A549 (cell line): ENCODE measurements around the gene MYMK. TPM values are rescaled to one million over a fixed set of nuclear protein-coding genes. Genes with fewer than 3 reads are reported as not detected.

Experiments
- ATAC-seq, 2 experiments: fragments of 200-7000 bp in 1 of 2; fragments of >200 bp in 1 of 2; cut with Nextera tagmentation in 1 of 2; cut with Tn5 transposase in 1 of 2; 3 replicates each; pipeline versions ENCODE4 v1.8.0 to v1.9.1; 2018 to 2020; ENCODE audit warnings: mild to moderate bottlenecking in 1 of 2, moderate library complexity in 1 of 2
- CTCF ChIA-PET: fragments of 300-600 bp; sonication (Branson Sonifier 250); formaldehyde crosslinking; extraction: SDS; loops from one replicate; lab custom pipeline; 2021; ENCODE audit warnings: antibody characterized with exemption, inconsistent platforms; lab: Yijun Ruan, JAX
- POLR2A ChIA-PET: fragments of 350-600 bp; formaldehyde crosslinking; extraction: SDS; loops from one replicate; lab custom pipeline; 2021; ENCODE audit warnings: antibody characterized with exemption, inconsistent platforms; lab: Yijun Ruan, JAX
- DNase-seq, 2 experiments: peaks; one replicate each; pipeline versions ENCODE4 v3.0.0 to v3.0.0-alpha.2; 2011 to 2016; ENCODE audit warnings: low read depth in 1 of 2, low spot score in 1 of 2
- FAIRE-seq: peaks from 2 replicates; lab custom pipeline; 2011; peaks lifted over from hg19 to GRCh38; lab: Jason Lieb, UNC
- H3K27ac ChIP-seq, 2 experiments: fragments of >200 bp; sonication (Bioruptor Twin); formaldehyde crosslinking; 3 replicates each; pipeline ENCODE4 v1.5.1; 2016 to 2017
- H3K4me1 ChIP-seq: fragments of >200 bp; sonication (Bioruptor Twin); formaldehyde crosslinking; 3 replicates; pipeline ENCODE4 v1.6.1; 2016
- H3K4me2 ChIP-seq: fragments of >200 bp; sonication (Bioruptor Twin); formaldehyde crosslinking; 3 replicates; pipeline ENCODE4 v1.6.1; 2016
- H3K4me3 ChIP-seq: fragments of >200 bp; sonication (Bioruptor Twin); formaldehyde crosslinking; 3 replicates; pipeline ENCODE4 v1.5.1; 2016
- H3K9me3 ChIP-seq: fragments of >200 bp; sonication (Bioruptor Twin); formaldehyde crosslinking; 3 replicates; pipeline ENCODE4 v1.6.1; 2016
- BHLHE40 ChIP-seq: IDR thresholded peaks from 2 replicates; pipeline ENCODE4 v1.6.1; 2012; ENCODE audit warnings: low read depth, low read length, inconsistent platforms
- CBX2 ChIP-seq: fragments of 200-600 bp; sonication (generic); IDR thresholded peaks from 2 replicates; pipeline ENCODE4 v1.6.1; 2016; ENCODE audit warnings: low read depth, mild to moderate bottlenecking, borderline replicate concordance
- CHD4 ChIP-seq: fragments of 200-600 bp; sonication (generic); IDR thresholded peaks from 2 replicates; pipeline ENCODE4 v1.6.1; 2016; ENCODE audit warnings: antibody characterized with exemption, mild to moderate bottlenecking, borderline replicate concordance
- EHF ChIP-seq: fragments of 250-450 bp; sonication (Bioruptor Pico); IDR thresholded peaks from 2 replicates; pipeline ENCODE4 v1.5.0; 2020; ENCODE audit warnings: mild to moderate bottlenecking
- ELK1 ChIP-seq: fragments of 150-350 bp; IDR thresholded peaks from 2 replicates; pipeline ENCODE4 v1.6.1; 2014; ENCODE audit warnings: low read depth, mild to moderate bottlenecking, low read length
- FOSB ChIP-seq: fragments of 250-450 bp; sonication (Bioruptor Pico); IDR thresholded peaks from 2 replicates; pipeline ENCODE4 v1.5.0; 2020; ENCODE audit warnings: mild to moderate bottlenecking, moderate library complexity
- GATA3 ChIP-seq: IDR thresholded peaks from 2 replicates; pipeline ENCODE4 v1.6.1; 2012; ENCODE audit warnings: borderline replicate concordance
- HDAC2 ChIP-seq: fragments of 200-600 bp; sonication (generic); IDR thresholded peaks from 2 replicates; pipeline ENCODE4 v1.6.1; 2016
- HES2 ChIP-seq: fragments of >200 bp; sonication (Bioruptor Twin); formaldehyde crosslinking; IDR thresholded peaks from 2 replicates; pipeline ENCODE4 v1.6.1; 2016
- HOXA7 ChIP-seq: fragments of 250-450 bp; sonication (Bioruptor Pico); IDR thresholded peaks from 2 replicates; pipeline ENCODE4 v1.5.0; 2020; ENCODE audit warnings: mild to moderate bottlenecking, moderate library complexity
- KDM1A ChIP-seq: fragments of 200-600 bp; sonication (generic); IDR thresholded peaks from 2 replicates; pipeline ENCODE4 v1.6.1; 2016; ENCODE audit warnings: low read depth, mild to moderate bottlenecking
- MAFK ChIP-seq: fragments of 450-650 bp; IDR thresholded peaks from 2 replicates; pipeline ENCODE4 v1.6.1; 2014; ENCODE audit not compliant: partially characterized antibody
- MAX ChIP-seq: IDR thresholded peaks from 2 replicates; pipeline ENCODE4 v1.6.1; 2012
- MAZ ChIP-seq: fragments of 150-350 bp; IDR thresholded peaks from 2 replicates; pipeline ENCODE4 v1.6.1; 2014; ENCODE audit warnings: antibody characterized with exemption, low read depth, low read length, borderline replicate concordance
- NR3C1 ChIP-seq: fragments of >200 bp; sonication (Bioruptor Twin); formaldehyde crosslinking; IDR thresholded peaks from 3 replicates; pipeline ENCODE4 v1.6.1; 2017
- PBX3 ChIP-seq: IDR thresholded peaks from 2 replicates; pipeline ENCODE4 v1.6.1; 2012
- POLR2A ChIP-seq: IDR thresholded peaks from 2 replicates; pipeline ENCODE4 v1.6.1; 2012; ENCODE audit warnings: mild to moderate bottlenecking, low read length
- POLR2AphosphoS2 ChIP-seq: conservative IDR thresholded peaks from 2 replicates; pipeline ENCODE4 v1.6.1; 2012; ENCODE audit warnings: low read length, improper control_type of control experiment, inconsistent platforms
- RCOR1 ChIP-seq: fragments of 150-350 bp; IDR thresholded peaks from 2 replicates; pipeline ENCODE4 v1.6.1; 2014; ENCODE audit warnings: antibody characterized with exemption, low read length, low read depth
- REST ChIP-seq: fragments of 200-600 bp; sonication (generic); IDR thresholded peaks from 2 replicates; pipeline ENCODE4 v1.6.1; 2016; ENCODE audit warnings: antibody characterized with exemption, mild to moderate bottlenecking, moderate library complexity
- RFX5 ChIP-seq: fragments of 450-650 bp; IDR thresholded peaks from 2 replicates; pipeline ENCODE4 v1.7.1; 2014; ENCODE audit warnings: antibody characterized with exemption, mild to moderate bottlenecking, moderate library complexity
- SMC3 ChIP-seq: fragments of >200 bp; sonication (Bioruptor Twin); formaldehyde crosslinking; IDR thresholded peaks from 3 replicates; pipeline ENCODE4 v1.6.1; 2018; ENCODE audit warnings: inconsistent platforms
- SREBF2 ChIP-seq: fragments of 450-650 bp; IDR thresholded peaks from 2 replicates; pipeline ENCODE4 v1.6.1; 2014; ENCODE audit warnings: mild to moderate bottlenecking, moderate library complexity
- TFCP2L1 ChIP-seq: fragments of 250-450 bp; sonication (Bioruptor Pico); IDR thresholded peaks from 2 replicates; pipeline ENCODE4 v1.5.0; 2021; ENCODE audit warnings: mild to moderate bottlenecking
- TP53 ChIP-seq: fragments of 250-450 bp; sonication (Bioruptor Pico); IDR thresholded peaks from 2 replicates; pipeline ENCODE4 v1.5.0; 2021; ENCODE audit warnings: mild to moderate bottlenecking, moderate library complexity
- USF2 ChIP-seq: fragments of 450-650 bp; IDR thresholded peaks from 2 replicates; pipeline ENCODE4 v1.6.1; 2014; ENCODE audit warnings: antibody characterized with exemption
- ZC3H11A ChIP-seq: fragments of 450-650 bp; IDR thresholded peaks from 2 replicates; pipeline ENCODE4 v1.6.1; 2014; ENCODE audit warnings: antibody characterized with exemption, mild to moderate bottlenecking
- ZNF302 ChIP-seq: fragments of 250-450 bp; sonication (Bioruptor Pico); IDR thresholded peaks from 2 replicates; pipeline ENCODE4 v1.9.0; 2021; ENCODE audit warnings: inconsistent platforms, mild to moderate bottlenecking, moderate library complexity
- WGBS: methylation state at CpG from one replicate; pipeline ENCODE4 v1.1.6; 2017; ENCODE audit errors: missing lambda C conversion rate; 5-methylcytosine and 5-hydroxymethylcytosine counted together
- polyA plus RNA-seq, 4 experiments: library from polyadenylated mRNA; depleted of rRNA in 3 of 4; stranded (reverse); fragments of >200 nt; fragmentation: RNase III in 1 of 4; extraction: RNeasy Plus Mini Kit Qiagen cat#74134 plus additional on column Dnase treatment in 1 of 4; gene quantifications; 2 replicates in 3 of 4; 3 replicates in 1 of 4; pipeline ENCODE4 v1.2.3, GENCODE V29; 2011 to 2017

The MYMK gene
- polyA plus RNA-seq, 2 of the 4 experiments (the other 2 are of a cell fraction), result not detected

GRCh38 chr9:133540698-133541025 lies 15.9 kb upstream of the MYMK start:
- ChIA-PET POLR2A (interaction anchor here (0.5 kb wide), 1 partner anchor 182 kb away, joined by 3 read pairs; no protein-coding TSS in a partner anchor), CTCF (interaction anchor here (1.0 to 1.5 kb wide), 3 partner anchors 10 to 31 kb away, joined by 3 read pairs; no protein-coding TSS in a partner anchor)
- no peak overlapping the region for H3K27ac ChIP-seq
- no peak for ATAC-seq
- 80% methylated on average over 6 of the region's 18 CpGs for WGBS
- no peak for FAIRE-seq
- no peaks in the 10 kb centered on the region for H3K4me1 ChIP-seq
- TF ChIP-seq TP53 (CRISPR knock-in tag) (no peak), SMC3 (no peak), KDM1A (no peak), RCOR1 (no peak), ZNF302 (no peak), BHLHE40 (no peak), CBX2 (no peak), RFX5 (no peak), CHD4 (no peak), GATA3 (no peak), PBX3 (no peak), MAFK (no peak)
- no peak for DNase-seq
- H3K4me2 ChIP-seq, result no peak overlapping the region
- H3K9me3 ChIP-seq, result no peaks in the 10 kb centered on the region
- H3K4me3 ChIP-seq, result no peak overlapping the region

GRCh38 chr9:133539991-133540697 lies 15.4 kb upstream of the MYMK start:
- Histone ChIP-seq H3K9me3 (no peaks in the 10 kb centered on the region), H3K4me1 (no peaks in the 10 kb centered on the region), H3K27ac (no peak overlapping the region), H3K4me2 (no peak overlapping the region), H3K4me3 (no peak overlapping the region)
- POLR2A ChIA-PET, result no interaction called here
- FAIRE-seq (no peak), DNase-seq (no peak), ATAC-seq (no peak)
- 81% methylated on average over 10 of the region's 22 CpGs for WGBS
- TF ChIP-seq POLR2A, result no peak
- TF ChIP-seq ZNF302, result no peak
- no peak for TF ChIP-seq HDAC2
- TF ChIP-seq REST, result no peak
- no peak for TF ChIP-seq HOXA7
- no peak for TF ChIP-seq FOSB (CRISPR knock-in tag)
- TF ChIP-seq MAZ, result no peak
- TF ChIP-seq CHD4, result no peak
- TF ChIP-seq HES2, result no peak
- no peak for TF ChIP-seq TP53 (CRISPR knock-in tag)
- TF ChIP-seq USF2, result no peak
- TF ChIP-seq SREBF2, result no peak
- no peak for TF ChIP-seq NR3C1
- no peak for TF ChIP-seq EHF
- no peak for TF ChIP-seq ELK1
- no peak for TF ChIP-seq MAX
- TF ChIP-seq TFCP2L1 (CRISPR knock-in tag), result no peak
- TF ChIP-seq ZC3H11A, result no peak
- no peak for TF ChIP-seq POLR2AphosphoS2
- CTCF ChIA-PET, result interaction anchor here (1.0 to 1.5 kb wide), 4 partner anchors 10 to 203 kb away, joined by 3 read pairs; no protein-coding TSS in a partner anchor
